HG03060 (cell line): Measurements from ENCODE around the gene ZEB2.

ENCODE experiments used
- ATAC-seq: cut with Tn5 transposase; IDR thresholded peaks from one replicate; pipeline ENCODE4 v1.9.1; 2021; ENCODE audit warnings: low read depth, moderate number of reproducible peaks; ENCODE audit not compliant: unreplicated experiment

The ZEB2 gene

GRCh38 chr2:144402251-144402650 is 117.7 kb downstream of the ZEB2 start:
- no peak for ATAC-seq

- ATAC-seq: no peak
Observed at GRCh38 chr2:144401036-144401435, 118.9 kb downstream of the ZEB2 start.

GRCh38 chr2:144396318-144396717 is 123.6 kb downstream of the ZEB2 start:
- no peak for ATAC-seq

GRCh38 chr2:144390424-144391020 is 129.4 kb downstream of the ZEB2 start:
- no peak for ATAC-seq

GRCh38 chr2:144389930-144390311 is 130.0 kb downstream of the ZEB2 start:
- no peak for ATAC-seq

GRCh38 chr2:144389151-144389929 is 130.6 kb downstream of the ZEB2 start:
- no peak for ATAC-seq

- no peak for ATAC-seq
Observed at GRCh38 chr2:144385381-144385780, 134.5 kb downstream of the ZEB2 start.

GRCh38 chr2:144383571-144384100 is 136.3 kb downstream of the ZEB2 start:
- no peak for ATAC-seq

GRCh38 chr2:144382849-144383248 is 137.1 kb downstream of the ZEB2 start:
- peak; percentile 98 for ATAC-seq

- no peak for ATAC-seq
Observed at GRCh38 chr2:144381716-144382115, 138.2 kb downstream of the ZEB2 start.

- no peak for ATAC-seq
Observed at GRCh38 chr2:144379851-144380311, 140.0 kb downstream of the ZEB2 start.

GRCh38 chr2:144378551-144378950 is 141.4 kb downstream of the ZEB2 start:
- no peak for ATAC-seq

- no peak for ATAC-seq
Observed at GRCh38 chr2:144377914-144378313, 142.0 kb downstream of the ZEB2 start.

GRCh38 chr2:144376926-144377325 is 143.0 kb downstream of the ZEB2 start:
- ATAC-seq: no peak

- ATAC-seq: no peak
Observed at GRCh38 chr2:144376460-144376859, 143.5 kb downstream of the ZEB2 start.

- ATAC-seq: peak; percentile 56
Observed at GRCh38 chr2:144374163-144374661, 145.7 kb downstream of the ZEB2 start.

- ATAC-seq: no peak
Observed at GRCh38 chr2:144372410-144373080, 147.4 kb downstream of the ZEB2 start.

- no peak for ATAC-seq
Observed at GRCh38 chr2:144370937-144371584, 148.9 kb downstream of the ZEB2 start.

- ATAC-seq: no peak
Observed at GRCh38 chr2:144369416-144369815, 150.5 kb downstream of the ZEB2 start.

- no peak for ATAC-seq
Observed at GRCh38 chr2:144366825-144367429, 153.0 kb downstream of the ZEB2 start.
